ENCODE data around the gene BCHE.

BCHE gene

GRCh38 chr3:165796701-165797100 lies 40.5 kb downstream of the BCHE start:
- Histone ChIP-seq H3K36me3 (ENCODE audit: control insufficient read depth in 2 of 2, insufficient read depth in 2 of 2, low read length in 2 of 2) (no peaks in the 10 kb centered on the region), H3K4me1 (ENCODE audit: control insufficient read depth in 2 of 2, insufficient read depth in 2 of 2, low read length in 2 of 2) (no peaks in the 10 kb centered on the region), H3K27me3 (ENCODE audit: control insufficient read depth in 2 of 2, insufficient read depth in 2 of 2, low read length in 2 of 2) (no peaks in the 10 kb centered on the region), H3K9me3 (ENCODE audit: control insufficient read depth in 2 of 2, low read length in 2 of 2) (no peaks in the 10 kb centered on the region), H3K27ac (ENCODE audit: low read depth in 2 of 2, low read length in 2 of 2) (no peak overlapping the region), H3K4me3 (ENCODE audit: low read length in 2 of 2) (no peak overlapping the region), H3K9ac (ENCODE audit: low read depth in 1 of 2, low read length in 2 of 2) (no peak overlapping the region)

- Histone ChIP-seq H3K9ac (ENCODE audit: low read depth in 1 of 2, low read length in 2 of 2) (no peak overlapping the region), H3K27me3 (ENCODE audit: control insufficient read depth in 2 of 2, insufficient read depth in 2 of 2, low read length in 2 of 2) (no peaks in the 10 kb centered on the region), H3K27ac (ENCODE audit: low read depth in 2 of 2, low read length in 2 of 2) (no peak overlapping the region), H3K36me3 (ENCODE audit: control insufficient read depth in 2 of 2, insufficient read depth in 2 of 2, low read length in 2 of 2) (no peaks in the 10 kb centered on the region), H3K9me3 (ENCODE audit: control insufficient read depth in 2 of 2, low read length in 2 of 2) (no peaks in the 10 kb centered on the region), H3K4me1 (ENCODE audit: control insufficient read depth in 2 of 2, insufficient read depth in 2 of 2, low read length in 2 of 2) (no peaks in the 10 kb centered on the region), H3K4me3 (ENCODE audit: low read length in 2 of 2) (no peak overlapping the region)
Observed at GRCh38 chr3:165788531-165788930, 48.7 kb downstream of the BCHE start.

GRCh38 chr3:165786013-165786412 lies 51.2 kb downstream of the BCHE start:
- H3K4me3 ChIP-seq (ENCODE audit: low read length in 2 of 2) = no peak overlapping the region
- no peaks in the 10 kb centered on the region for H3K9me3 ChIP-seq (ENCODE audit: control insufficient read depth in 2 of 2, low read length in 2 of 2)
- H3K27ac ChIP-seq (ENCODE audit: low read depth in 2 of 2, low read length in 2 of 2) = no peak overlapping the region
- H3K27me3 ChIP-seq (ENCODE audit: control insufficient read depth in 2 of 2, insufficient read depth in 2 of 2, low read length in 2 of 2) = no peaks in the 10 kb centered on the region
- H3K36me3 ChIP-seq (ENCODE audit: control insufficient read depth in 2 of 2, insufficient read depth in 2 of 2, low read length in 2 of 2) = no peaks in the 10 kb centered on the region
- no peaks in the 10 kb centered on the region for H3K4me1 ChIP-seq (ENCODE audit: control insufficient read depth in 2 of 2, insufficient read depth in 2 of 2, low read length in 2 of 2)
- no peak overlapping the region for H3K9ac ChIP-seq (ENCODE audit: low read depth in 1 of 2, low read length in 2 of 2)

GRCh38 chr3:165784337-165784736 lies 52.9 kb downstream of the BCHE start:
- no peak overlapping the region for H3K9ac ChIP-seq (ENCODE audit: low read depth in 1 of 2, low read length in 2 of 2)
- no peak overlapping the region for H3K27ac ChIP-seq (ENCODE audit: low read depth in 2 of 2, low read length in 2 of 2)
- H3K9me3 ChIP-seq (ENCODE audit: control insufficient read depth in 2 of 2, low read length in 2 of 2) = no peaks in the 10 kb centered on the region
- H3K27me3 ChIP-seq (ENCODE audit: control insufficient read depth in 2 of 2, insufficient read depth in 2 of 2, low read length in 2 of 2) = no peaks in the 10 kb centered on the region
- H3K4me3 ChIP-seq (ENCODE audit: low read length in 2 of 2) = no peak overlapping the region
- no peaks in the 10 kb centered on the region for H3K4me1 ChIP-seq (ENCODE audit: control insufficient read depth in 2 of 2, insufficient read depth in 2 of 2, low read length in 2 of 2)
- H3K36me3 ChIP-seq (ENCODE audit: control insufficient read depth in 2 of 2, insufficient read depth in 2 of 2, low read length in 2 of 2) = no peaks in the 10 kb centered on the region

- Histone ChIP-seq H3K27ac (ENCODE audit: low read depth in 2 of 2, low read length in 2 of 2) (no peak overlapping the region), H3K36me3 (ENCODE audit: control insufficient read depth in 2 of 2, insufficient read depth in 2 of 2, low read length in 2 of 2) (no peaks in the 10 kb centered on the region), H3K9me3 (ENCODE audit: control insufficient read depth in 2 of 2, low read length in 2 of 2) (no peaks in the 10 kb centered on the region), H3K9ac (ENCODE audit: low read depth in 1 of 2, low read length in 2 of 2) (no peak overlapping the region), H3K27me3 (ENCODE audit: control insufficient read depth in 2 of 2, insufficient read depth in 2 of 2, low read length in 2 of 2) (no peaks in the 10 kb centered on the region), H3K4me3 (ENCODE audit: low read length in 2 of 2) (no peak overlapping the region), H3K4me1 (ENCODE audit: control insufficient read depth in 2 of 2, insufficient read depth in 2 of 2, low read length in 2 of 2) (no peaks in the 10 kb centered on the region)
Observed at GRCh38 chr3:165783383-165783782, 53.8 kb downstream of the BCHE start.

GRCh38 chr3:165778891-165779290 lies 58.3 kb downstream of the BCHE start:
- Histone ChIP-seq H3K27ac (ENCODE audit: low read depth in 2 of 2, low read length in 2 of 2) (no peak overlapping the region), H3K4me3 (ENCODE audit: low read length in 2 of 2) (no peak overlapping the region), H3K36me3 (ENCODE audit: control insufficient read depth in 2 of 2, insufficient read depth in 2 of 2, low read length in 2 of 2) (no peaks in the 10 kb centered on the region), H3K9me3 (ENCODE audit: control insufficient read depth in 2 of 2, low read length in 2 of 2) (no peaks in the 10 kb centered on the region), H3K4me1 (ENCODE audit: control insufficient read depth in 2 of 2, insufficient read depth in 2 of 2, low read length in 2 of 2) (no peaks in the 10 kb centered on the region), H3K27me3 (ENCODE audit: control insufficient read depth in 2 of 2, insufficient read depth in 2 of 2, low read length in 2 of 2) (no peaks in the 10 kb centered on the region), H3K9ac (ENCODE audit: low read depth in 1 of 2, low read length in 2 of 2) (no peak overlapping the region)

GRCh38 chr3:165778456-165778855 lies 58.8 kb downstream of the BCHE start:
- Histone ChIP-seq H3K9me3 (ENCODE audit: control insufficient read depth in 2 of 2, low read length in 2 of 2) (no peaks in the 10 kb centered on the region), H3K27me3 (ENCODE audit: control insufficient read depth in 2 of 2, insufficient read depth in 2 of 2, low read length in 2 of 2) (no peaks in the 10 kb centered on the region), H3K4me3 (ENCODE audit: low read length in 2 of 2) (no peak overlapping the region), H3K4me1 (ENCODE audit: control insufficient read depth in 2 of 2, insufficient read depth in 2 of 2, low read length in 2 of 2) (no peaks in the 10 kb centered on the region), H3K36me3 (ENCODE audit: control insufficient read depth in 2 of 2, insufficient read depth in 2 of 2, low read length in 2 of 2) (no peaks in the 10 kb centered on the region), H3K9ac (ENCODE audit: low read depth in 1 of 2, low read length in 2 of 2) (no peak overlapping the region), H3K27ac (ENCODE audit: low read depth in 2 of 2, low read length in 2 of 2) (no peak overlapping the region)

- Histone ChIP-seq H3K9ac (ENCODE audit: low read depth in 1 of 2, low read length in 2 of 2) (no peak overlapping the region), H3K36me3 (ENCODE audit: control insufficient read depth in 2 of 2, insufficient read depth in 2 of 2, low read length in 2 of 2) (no peaks in the 10 kb centered on the region), H3K4me3 (ENCODE audit: low read length in 2 of 2) (no peak overlapping the region), H3K4me1 (ENCODE audit: control insufficient read depth in 2 of 2, insufficient read depth in 2 of 2, low read length in 2 of 2) (no peaks in the 10 kb centered on the region), H3K9me3 (ENCODE audit: control insufficient read depth in 2 of 2, low read length in 2 of 2) (no peaks in the 10 kb centered on the region), H3K27me3 (ENCODE audit: control insufficient read depth in 2 of 2, insufficient read depth in 2 of 2, low read length in 2 of 2) (no peaks in the 10 kb centered on the region), H3K27ac (ENCODE audit: low read depth in 2 of 2, low read length in 2 of 2) (no peak overlapping the region)
Observed at GRCh38 chr3:165775824-165776223, 61.4 kb downstream of the BCHE start.

- Histone ChIP-seq H3K4me1 (ENCODE audit: control insufficient read depth in 2 of 2, insufficient read depth in 2 of 2, low read length in 2 of 2) (no peaks in the 10 kb centered on the region), H3K27ac (ENCODE audit: low read depth in 2 of 2, low read length in 2 of 2) (no peak overlapping the region), H3K9ac (ENCODE audit: low read depth in 1 of 2, low read length in 2 of 2) (no peak overlapping the region), H3K9me3 (ENCODE audit: control insufficient read depth in 2 of 2, low read length in 2 of 2) (no peaks in the 10 kb centered on the region), H3K36me3 (ENCODE audit: control insufficient read depth in 2 of 2, insufficient read depth in 2 of 2, low read length in 2 of 2) (no peaks in the 10 kb centered on the region), H3K4me3 (ENCODE audit: low read length in 2 of 2) (no peak overlapping the region), H3K27me3 (ENCODE audit: control insufficient read depth in 2 of 2, insufficient read depth in 2 of 2, low read length in 2 of 2) (no peaks in the 10 kb centered on the region)
Observed at GRCh38 chr3:165770781-165771180, 66.4 kb downstream of the BCHE start.

GRCh38 chr3:165768680-165769079 lies 68.5 kb downstream of the BCHE start:
- no peaks in the 10 kb centered on the region for H3K36me3 ChIP-seq (ENCODE audit: control insufficient read depth in 2 of 2, insufficient read depth in 2 of 2, low read length in 2 of 2)
- no peaks in the 10 kb centered on the region for H3K9me3 ChIP-seq (ENCODE audit: control insufficient read depth in 2 of 2, low read length in 2 of 2)
- no peak overlapping the region for H3K27ac ChIP-seq (ENCODE audit: low read depth in 2 of 2, low read length in 2 of 2)
- H3K4me1 ChIP-seq (ENCODE audit: control insufficient read depth in 2 of 2, insufficient read depth in 2 of 2, low read length in 2 of 2) = no peaks in the 10 kb centered on the region
- H3K9ac ChIP-seq (ENCODE audit: low read depth in 1 of 2, low read length in 2 of 2) = no peak overlapping the region
- H3K27me3 ChIP-seq (ENCODE audit: control insufficient read depth in 2 of 2, insufficient read depth in 2 of 2, low read length in 2 of 2) = no peaks in the 10 kb centered on the region
- no peak overlapping the region for H3K4me3 ChIP-seq (ENCODE audit: low read length in 2 of 2)

GRCh38 chr3:165759041-165759440 lies 78.2 kb downstream of the BCHE start:
- H3K9me3 ChIP-seq (ENCODE audit: control insufficient read depth in 2 of 2, low read length in 2 of 2) = no peaks in the 10 kb centered on the region
- no peaks in the 10 kb centered on the region for H3K27me3 ChIP-seq (ENCODE audit: control insufficient read depth in 2 of 2, insufficient read depth in 2 of 2, low read length in 2 of 2)
- H3K4me3 ChIP-seq (ENCODE audit: low read length in 2 of 2) = no peak overlapping the region
- no peak overlapping the region for H3K27ac ChIP-seq (ENCODE audit: low read depth in 2 of 2, low read length in 2 of 2)
- H3K4me1 ChIP-seq (ENCODE audit: control insufficient read depth in 2 of 2, insufficient read depth in 2 of 2, low read length in 2 of 2) = no peaks in the 10 kb centered on the region
- no peaks in the 10 kb centered on the region for H3K36me3 ChIP-seq (ENCODE audit: control insufficient read depth in 2 of 2, insufficient read depth in 2 of 2, low read length in 2 of 2)
- no peak overlapping the region for H3K9ac ChIP-seq (ENCODE audit: low read depth in 1 of 2, low read length in 2 of 2)

Measured in mucosa of rectum (tissue), 2 donors.